ENCODE data around the gene FRMD8.

The FRMD8 gene

DNA sequence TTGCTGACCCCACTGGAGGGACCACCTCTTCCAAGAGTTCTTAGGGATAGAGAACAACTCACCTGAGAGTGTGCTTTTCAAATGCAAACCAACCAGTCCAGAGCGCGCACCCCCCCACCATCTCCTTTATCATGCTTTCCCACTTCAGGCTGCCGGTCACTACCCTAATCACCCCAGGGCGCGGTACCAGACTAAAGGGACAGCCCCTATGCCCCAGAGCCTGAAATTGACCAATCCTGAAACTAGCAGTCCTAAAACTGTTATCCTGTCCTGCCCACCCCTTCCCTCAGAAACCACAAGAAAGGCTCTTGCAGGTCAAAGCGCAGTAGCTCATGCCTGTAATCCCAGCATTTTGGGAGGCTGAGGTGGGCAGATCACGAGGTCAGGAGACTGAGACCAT is 73.1 kb downstream of the FRMD8 start:
- no peak for DNase-seq
